Ovary (tissue), 9 donors: ENCODE data around the gene TMEM158. TPM values are rescaled to one million over a fixed set of nuclear protein-coding genes. Genes with fewer than 3 reads are reported as not detected.

ENCODE experiments used
- DNase-seq, 5 donors: peaks; one replicate each; pipeline ENCODE4 v3.0.0-alpha.2; 2019 to 2020
- H3K27ac ChIP-seq, 2 donors: fragments of 200-600 bp; one replicate each; pipeline versions ENCODE4 v1.5.1 to v1.8.0; 2019 to 2022
- H3K27me3 ChIP-seq: fragments of 200-600 bp; one replicate; pipeline ENCODE4 v1.8.0; 2022
- H3K36me3 ChIP-seq: fragments of 200-600 bp; sonication (generic); one replicate; pipeline ENCODE4 v1.5.1; 2019
- H3K4me1 ChIP-seq: one replicate; pipeline ENCODE4 v1.8.1; 2013; ENCODE audit warnings: mild to moderate bottlenecking, moderate library complexity; ENCODE audit not compliant: insufficient read depth
- H3K4me3 ChIP-seq: fragments of 200-600 bp; sonication (generic); one replicate; pipeline ENCODE4 v1.5.1; 2017
- H3K9me3 ChIP-seq, 2 donors: fragments of 200-600 bp in 1 of 2; sonication (generic) in 1 of 2; one replicate each; pipeline versions ENCODE4 v1.5.1 to v1.8.1; 2013 to 2019; ENCODE audit warnings: mild to moderate bottlenecking in 1 of 2, moderate library complexity in 1 of 2
- EP300 ChIP-seq: sonication (generic); formaldehyde crosslinking; IDR thresholded peaks from one replicate; pipeline ENCODE4 v1.6.1; 2017; ENCODE audit warnings: antibody characterized with exemption
- POLR2A ChIP-seq: fragments of 450-650 bp; IDR thresholded peaks from one replicate; pipeline ENCODE4 v1.6.1; 2017; ENCODE audit warnings: antibody characterized with exemption, mild to moderate bottlenecking, moderate library complexity
- WGBS, 3 donors: extraction: QIAGEN DNeasy Blood & Tissue Kit in 1 of 3; methylation state at CpG; one replicate each; pipeline versions ENCODE4 v1.1.5 to v1.1.7; 2013 to 2017; 5-methylcytosine and 5-hydroxymethylcytosine counted together
- intact Hi-C, 4 donors: fragments of 100-400 bp; cut with DNase I; formaldehyde crosslinking; loops; one replicate each; pipeline versions ENCODE4 v1.11.0 to v1.15.1; 2022 to 2023
- polyA plus RNA-seq, 2 donors: library from polyadenylated mRNA; stranded (reverse); fragments of 200-250 nt in 1 of 2; fragments of 350-450 nt in 1 of 2; fragmentation: Illumina TruSeq in 1 of 2; extraction: RNeasy Lipid Tissue Mini Kit (QIAGEN cat#74804) in 1 of 2; gene quantifications; one replicate each; pipeline ENCODE4 v1.2.3, GENCODE V29; 2013 to 2014
- total RNA-seq, 7 donors: library from RNA; depleted of rRNA in 2 of 7; stranded (reverse); fragments of >200 nt in 2 of 7; fragmentation: NEBNext Ultra II Directional in 3 of 7; extraction: Animal tissue kit (Norgen Biotek cat#: 25700) in 3 of 7; gene quantifications; one replicate each; pipeline versions ENCODE4 v1.1.0 to v1.2.4, GENCODE V29; 2016 to 2023
- TF ChIP-seq, protein P1 (sequence below), 3 donors: fragments of 450-650 bp in 2 of 3; fragments of 200-600 bp in 1 of 3; IDR thresholded peaks; one replicate each; pipeline versions ENCODE4 v1.5.1 to v1.8.0; 2016 to 2022; ENCODE audit warnings: antibody characterized with exemption in 3 of 3, mild to moderate bottlenecking in 1 of 3
- donor health status: DM: no; HTN: no; CAD: no; lungs with moderate emphysema.
- donor health status: DM: no; HTN: no; CAD: no.
- donor health status: Bipolar disorder and iron deficiency.
- donor health status: DM: yes; HTN: yes; CAD: no.
- donor health status: DM: no; HTN: no; CAD: no.
- donor health status: DM: yes; HTN: yes; CAD: no.

The TMEM158 gene
- total and polyA plus RNA-seq, 9 donors: 0.98 to 5.7 (median 2.6) TPM; not detected in 1

- no peak for DNase-seq
- Histone ChIP-seq H3K9me3 (no peaks in the 10 kb centered on the region), H3K4me1 (peaks cover 1% of the 10 kb centered on the region), H3K27me3 (no peaks in the 10 kb centered on the region), H3K4me3 (no peak overlapping the region), H3K27ac (no peak overlapping the region), H3K36me3 (no peaks in the 10 kb centered on the region)
- TF ChIP-seq POLR2A (no peak), EP300 (no peak)
- TF ChIP-seq, protein P1, sequence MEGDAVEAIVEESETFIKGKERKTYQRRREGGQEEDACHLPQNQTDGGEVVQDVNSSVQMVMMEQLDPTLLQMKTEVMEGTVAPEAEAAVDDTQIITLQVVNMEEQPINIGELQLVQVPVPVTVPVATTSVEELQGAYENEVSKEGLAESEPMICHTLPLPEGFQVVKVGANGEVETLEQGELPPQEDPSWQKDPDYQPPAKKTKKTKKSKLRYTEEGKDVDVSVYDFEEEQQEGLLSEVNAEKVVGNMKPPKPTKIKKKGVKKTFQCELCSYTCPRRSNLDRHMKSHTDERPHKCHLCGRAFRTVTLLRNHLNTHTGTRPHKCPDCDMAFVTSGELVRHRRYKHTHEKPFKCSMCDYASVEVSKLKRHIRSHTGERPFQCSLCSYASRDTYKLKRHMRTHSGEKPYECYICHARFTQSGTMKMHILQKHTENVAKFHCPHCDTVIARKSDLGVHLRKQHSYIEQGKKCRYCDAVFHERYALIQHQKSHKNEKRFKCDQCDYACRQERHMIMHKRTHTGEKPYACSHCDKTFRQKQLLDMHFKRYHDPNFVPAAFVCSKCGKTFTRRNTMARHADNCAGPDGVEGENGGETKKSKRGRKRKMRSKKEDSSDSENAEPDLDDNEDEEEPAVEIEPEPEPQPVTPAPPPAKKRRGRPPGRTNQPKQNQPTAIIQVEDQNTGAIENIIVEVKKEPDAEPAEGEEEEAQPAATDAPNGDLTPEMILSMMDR (IDR thresholded peaks at IDR 0.05): no peak
- intact Hi-C loops: loop anchor here in 2 of 4 donors (10.0 kb wide), 2 partner anchors 130 to 160 kb away; no protein-coding TSS in a partner anchor
Observed at GRCh38 chr3:45205126-45205525, 21.0 kb downstream of the TMEM158 start.

GRCh38 chr3:45204136-45204535 is 22.0 kb downstream of the TMEM158 start:
- Histone ChIP-seq H3K9me3 (no peaks in the 10 kb centered on the region), H3K4me1 (peaks cover 1% of the 10 kb centered on the region), H3K4me3 (no peak overlapping the region), H3K27ac (no peak overlapping the region), H3K36me3 (no peaks in the 10 kb centered on the region), H3K27me3 (no peaks in the 10 kb centered on the region)
- 31 to 38% (median 34%) methylated on average over 3 of the region's 3 CpGs for WGBS, 3 donors
- TF ChIP-seq, protein P1 (IDR thresholded peaks at IDR 0.05): no peak
- TF ChIP-seq EP300 (no peak), POLR2A (no peak)
- DNase-seq: no peak
- intact Hi-C loops: loop anchor here in 2 of 4 donors (10.0 kb wide), 2 partner anchors 129 to 159 kb away; no protein-coding TSS in a partner anchor

- Histone ChIP-seq H3K4me3 (no peak overlapping the region), H3K27me3 (no peaks in the 10 kb centered on the region), H3K36me3 (no peaks in the 10 kb centered on the region), H3K4me1 (no peaks in the 10 kb centered on the region), H3K9me3 (no peaks in the 10 kb centered on the region), H3K27ac (no peak overlapping the region)
- no peak for DNase-seq
- WGBS, 3 donors: 49 to 63% (median 58%) methylated on average over 8 of the region's 8 CpGs
- intact Hi-C loops: loop anchor here in 2 of 4 donors (10.0 kb wide), 3 partner anchors 125 to 525 kb away; no protein-coding TSS in a partner anchor
- no peak for TF ChIP-seq EP300
- TF ChIP-seq, protein P1 (IDR thresholded peaks at IDR 0.05): no peak
- no peak for TF ChIP-seq POLR2A
Observed at GRCh38 chr3:45199837-45200648, 26.0 kb downstream of the TMEM158 start.

DNA sequence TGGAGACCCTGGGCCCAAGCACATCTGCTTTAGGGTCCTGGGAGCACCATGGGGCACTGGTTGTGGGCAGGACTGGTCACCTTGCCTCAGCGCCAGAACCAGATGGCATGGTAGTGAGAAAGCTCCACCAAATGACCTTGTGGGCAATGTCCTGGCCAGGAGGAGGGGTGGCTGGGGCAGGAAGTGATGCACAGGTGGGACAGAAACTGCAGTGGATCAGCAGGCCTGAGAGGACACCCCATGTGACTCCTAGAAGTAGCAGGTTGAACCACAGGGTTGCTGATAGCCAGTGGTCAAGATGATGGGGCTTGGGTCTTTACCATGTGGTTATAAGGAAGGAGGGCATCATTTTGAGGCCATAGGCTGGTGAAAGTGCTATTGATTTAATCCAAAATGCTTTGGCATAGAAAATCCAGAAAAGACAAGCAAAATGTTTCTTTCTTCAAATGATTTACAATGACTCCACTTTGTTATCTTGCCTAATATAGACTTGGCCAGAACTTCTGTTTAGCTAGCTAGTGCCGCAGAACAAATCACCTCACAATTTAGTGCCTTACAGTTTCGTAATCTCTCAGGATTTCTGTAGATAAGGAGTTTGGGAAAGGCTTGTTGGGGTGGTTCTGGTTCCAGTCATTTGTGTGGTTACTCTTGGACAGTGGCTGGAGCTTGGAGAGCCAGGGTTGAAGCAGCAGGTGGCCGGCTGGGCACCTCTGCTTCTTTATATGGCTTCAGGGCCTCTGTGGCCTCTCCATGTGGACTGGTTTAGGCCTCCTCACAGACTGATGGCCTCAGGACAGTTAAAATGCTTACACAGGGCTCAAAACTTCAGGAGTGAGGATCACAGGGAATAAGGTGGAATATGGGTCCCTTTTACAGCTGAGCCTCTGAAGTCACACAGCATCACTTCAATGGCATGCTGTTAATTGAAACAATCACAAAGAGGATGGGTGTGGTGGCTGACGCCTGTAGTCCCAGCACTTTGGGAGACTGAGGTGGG is 27.5 kb downstream of the TMEM158 start:
- DNase-seq: no peak
- Histone ChIP-seq H3K4me3 (no peak overlapping the region), H3K4me1 (no peaks in the 10 kb centered on the region), H3K36me3 (no peaks in the 10 kb centered on the region), H3K9me3 (no peaks in the 10 kb centered on the region), H3K27me3 (no peaks in the 10 kb centered on the region), H3K27ac (no peak overlapping the region)
- TF ChIP-seq EP300 (no peak), POLR2A (no peak)
- TF ChIP-seq, protein P1 (IDR thresholded peaks at IDR 0.05): no peak
- intact Hi-C loops: loop anchor here in 1 of 4 donors (10.0 kb wide), 1 partner anchor 524 kb away; no protein-coding TSS in a partner anchor
- 75 to 87% (median 76%) methylated on average over 5 of the region's 5 CpGs for WGBS, 3 donors
